HL-60 (cell line): ENCODE results near the gene ANKRD39.

Experiments
- DNase-seq, 2 experiments: peaks; one replicate each; pipeline ENCODE4 v3.0.0-alpha.2; 2010 to 2020; ENCODE audit warnings: low read depth in 1 of 2, low spot score in 1 of 2
- H3K27ac ChIP-seq: fragments of 250-450 bp; sonication (Bioruptor Pico); replicated peaks from 2 replicates; pipeline ENCODE4 v1.5.1; 2020; ENCODE audit warnings: mild to moderate bottlenecking, moderate library complexity
- H3K27me3 ChIP-seq: fragments of 250-450 bp; sonication (Bioruptor Pico); 2 replicates; pipeline ENCODE4 v1.5.1; 2021; ENCODE audit warnings: mild to moderate bottlenecking, moderate library complexity; ENCODE audit not compliant: insufficient read depth, poor library complexity, severe bottlenecking
- H3K4me3 ChIP-seq: replicated peaks from 2 replicates; pipeline ENCODE4 v1.5.1; 2011; ENCODE audit warnings: mild to moderate bottlenecking, control low read depth, low read length; ENCODE audit not compliant: insufficient read depth
- GABPA ChIP-seq: IDR thresholded peaks from 2 replicates; pipeline ENCODE4 v1.6.1; 2012; ENCODE audit warnings: low read depth
- POLR2AphosphoS5 ChIP-seq: IDR thresholded peaks from 2 replicates; pipeline ENCODE4 v1.6.1; 2012; ENCODE audit warnings: low read depth
- SPI1 ChIP-seq: IDR thresholded peaks from 2 replicates; pipeline ENCODE4 v1.6.1; 2012; ENCODE audit warnings: low read depth, mild to moderate bottlenecking, borderline replicate concordance
- TF ChIP-seq, protein P1 (sequence below): IDR thresholded peaks from 2 replicates; pipeline ENCODE4 v1.6.1; 2012; ENCODE audit warnings: low read depth; ENCODE audit not compliant: insufficient replicate concordance
- TF ChIP-seq, protein P2 (sequence below): IDR thresholded peaks from one replicate; pipeline ENCODE4 v1.5.1; 2011; ENCODE audit warnings: low read length, control low read depth, inconsistent platforms; ENCODE audit not compliant: insufficient read depth

ANKRD39 gene

DNA sequence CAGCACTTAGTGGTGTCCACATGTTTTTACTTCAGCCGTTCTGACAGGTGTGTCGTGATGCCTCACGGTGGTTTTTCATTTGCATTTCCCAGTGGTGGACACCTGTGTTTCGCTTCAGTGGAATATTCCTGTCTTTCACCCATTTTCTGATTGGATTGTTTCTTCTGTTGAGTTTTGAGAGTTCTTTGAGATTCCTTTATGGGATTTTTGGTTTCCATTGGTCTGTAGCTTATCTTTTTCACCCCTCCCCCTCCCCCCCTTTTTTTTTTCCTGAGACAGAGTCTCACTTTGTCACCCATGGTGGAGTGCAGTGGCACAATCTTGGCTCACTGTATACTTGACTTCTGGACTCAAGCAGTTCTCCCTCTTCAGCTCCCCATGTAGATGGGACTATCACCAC is 22.0 kb downstream of the ANKRD39 start:
- no peak overlapping the region for H3K27ac ChIP-seq
- no peaks in the 10 kb centered on the region for H3K27me3 ChIP-seq
- no peak for TF ChIP-seq GABPA
- no peak for TF ChIP-seq POLR2AphosphoS5
- TF ChIP-seq SPI1, result no peak
- TF ChIP-seq, protein P1, sequence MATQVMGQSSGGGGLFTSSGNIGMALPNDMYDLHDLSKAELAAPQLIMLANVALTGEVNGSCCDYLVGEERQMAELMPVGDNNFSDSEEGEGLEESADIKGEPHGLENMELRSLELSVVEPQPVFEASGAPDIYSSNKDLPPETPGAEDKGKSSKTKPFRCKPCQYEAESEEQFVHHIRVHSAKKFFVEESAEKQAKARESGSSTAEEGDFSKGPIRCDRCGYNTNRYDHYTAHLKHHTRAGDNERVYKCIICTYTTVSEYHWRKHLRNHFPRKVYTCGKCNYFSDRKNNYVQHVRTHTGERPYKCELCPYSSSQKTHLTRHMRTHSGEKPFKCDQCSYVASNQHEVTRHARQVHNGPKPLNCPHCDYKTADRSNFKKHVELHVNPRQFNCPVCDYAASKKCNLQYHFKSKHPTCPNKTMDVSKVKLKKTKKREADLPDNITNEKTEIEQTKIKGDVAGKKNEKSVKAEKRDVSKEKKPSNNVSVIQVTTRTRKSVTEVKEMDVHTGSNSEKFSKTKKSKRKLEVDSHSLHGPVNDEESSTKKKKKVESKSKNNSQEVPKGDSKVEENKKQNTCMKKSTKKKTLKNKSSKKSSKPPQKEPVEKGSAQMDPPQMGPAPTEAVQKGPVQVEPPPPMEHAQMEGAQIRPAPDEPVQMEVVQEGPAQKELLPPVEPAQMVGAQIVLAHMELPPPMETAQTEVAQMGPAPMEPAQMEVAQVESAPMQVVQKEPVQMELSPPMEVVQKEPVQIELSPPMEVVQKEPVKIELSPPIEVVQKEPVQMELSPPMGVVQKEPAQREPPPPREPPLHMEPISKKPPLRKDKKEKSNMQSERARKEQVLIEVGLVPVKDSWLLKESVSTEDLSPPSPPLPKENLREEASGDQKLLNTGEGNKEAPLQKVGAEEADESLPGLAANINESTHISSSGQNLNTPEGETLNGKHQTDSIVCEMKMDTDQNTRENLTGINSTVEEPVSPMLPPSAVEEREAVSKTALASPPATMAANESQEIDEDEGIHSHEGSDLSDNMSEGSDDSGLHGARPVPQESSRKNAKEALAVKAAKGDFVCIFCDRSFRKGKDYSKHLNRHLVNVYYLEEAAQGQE, result no peak
- TF ChIP-seq, protein P2, sequence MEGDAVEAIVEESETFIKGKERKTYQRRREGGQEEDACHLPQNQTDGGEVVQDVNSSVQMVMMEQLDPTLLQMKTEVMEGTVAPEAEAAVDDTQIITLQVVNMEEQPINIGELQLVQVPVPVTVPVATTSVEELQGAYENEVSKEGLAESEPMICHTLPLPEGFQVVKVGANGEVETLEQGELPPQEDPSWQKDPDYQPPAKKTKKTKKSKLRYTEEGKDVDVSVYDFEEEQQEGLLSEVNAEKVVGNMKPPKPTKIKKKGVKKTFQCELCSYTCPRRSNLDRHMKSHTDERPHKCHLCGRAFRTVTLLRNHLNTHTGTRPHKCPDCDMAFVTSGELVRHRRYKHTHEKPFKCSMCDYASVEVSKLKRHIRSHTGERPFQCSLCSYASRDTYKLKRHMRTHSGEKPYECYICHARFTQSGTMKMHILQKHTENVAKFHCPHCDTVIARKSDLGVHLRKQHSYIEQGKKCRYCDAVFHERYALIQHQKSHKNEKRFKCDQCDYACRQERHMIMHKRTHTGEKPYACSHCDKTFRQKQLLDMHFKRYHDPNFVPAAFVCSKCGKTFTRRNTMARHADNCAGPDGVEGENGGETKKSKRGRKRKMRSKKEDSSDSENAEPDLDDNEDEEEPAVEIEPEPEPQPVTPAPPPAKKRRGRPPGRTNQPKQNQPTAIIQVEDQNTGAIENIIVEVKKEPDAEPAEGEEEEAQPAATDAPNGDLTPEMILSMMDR, result no peak
- no peak for DNase-seq
- H3K4me3 ChIP-seq, result no peak overlapping the region

DNA sequence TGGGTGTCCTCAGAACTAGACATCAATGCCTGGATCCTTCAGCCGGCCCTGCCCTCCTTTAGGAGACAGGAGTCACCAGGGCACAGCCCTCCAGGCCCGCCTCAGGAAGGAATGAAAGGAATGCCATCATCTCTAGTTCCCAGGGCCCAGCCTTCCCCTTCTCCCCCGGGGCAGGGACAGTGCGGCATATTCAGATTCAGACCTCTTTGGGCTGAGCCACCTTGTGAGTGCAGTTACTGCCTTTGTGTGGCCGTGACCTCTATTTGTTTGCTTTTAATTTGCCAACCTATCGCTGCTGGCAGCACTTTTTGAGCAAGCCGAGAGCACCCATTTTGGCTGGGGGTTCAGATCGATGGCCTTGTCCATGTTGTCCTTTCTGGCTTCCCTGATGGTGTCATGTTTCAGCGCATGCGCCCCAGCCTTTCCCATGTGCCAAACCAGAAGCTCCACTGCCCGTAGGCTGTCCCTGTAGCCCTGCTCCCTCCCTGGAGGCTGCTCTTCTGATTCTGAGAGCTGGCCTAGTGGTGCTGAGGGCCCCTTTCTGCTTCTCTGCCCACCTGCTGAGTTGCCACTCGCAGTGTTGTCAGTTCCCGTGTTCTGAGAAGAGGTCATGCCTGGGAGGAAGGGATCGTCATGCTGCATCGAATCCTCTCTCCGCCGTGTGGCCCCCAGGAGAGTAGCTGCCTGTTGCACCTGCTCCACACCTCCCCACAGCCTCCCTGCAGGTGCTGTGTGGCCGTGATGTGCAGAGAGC is 24.9 kb downstream of the ANKRD39 start:
- H3K4me3 ChIP-seq, result no peak overlapping the region
- no peak overlapping the region for H3K27ac ChIP-seq
- H3K27me3 ChIP-seq, result no peaks in the 10 kb centered on the region
- TF ChIP-seq GABPA, result no peak
- no peak for TF ChIP-seq SPI1
- TF ChIP-seq, protein P1, result no peak
- TF ChIP-seq POLR2AphosphoS5, result no peak
- TF ChIP-seq, protein P2, result no peak
- no peak for DNase-seq

DNA sequence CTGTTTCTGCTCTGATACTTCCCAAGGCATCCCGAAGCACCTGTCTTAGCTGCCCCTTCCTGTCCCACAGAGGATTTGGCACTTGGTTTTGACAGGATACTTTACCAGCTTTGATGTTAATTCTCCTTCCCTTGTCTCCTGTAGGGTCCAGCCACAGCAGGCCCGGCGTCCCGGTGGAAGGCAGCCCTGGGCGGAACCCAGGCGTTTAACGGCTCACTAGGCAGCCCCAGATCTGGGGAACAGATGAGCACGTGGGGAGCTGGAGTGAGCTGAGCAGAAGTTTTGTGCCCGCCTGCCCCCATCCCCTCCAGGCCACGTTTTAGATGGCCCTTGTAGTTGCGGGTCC is 25.4 kb downstream of the ANKRD39 start:
- TF ChIP-seq, protein P1, result no peak
- TF ChIP-seq, protein P2, result no peak
- TF ChIP-seq GABPA, result no peak
- TF ChIP-seq POLR2AphosphoS5, result no peak
- TF ChIP-seq SPI1, result no peak
- H3K27me3 ChIP-seq, result no peaks in the 10 kb centered on the region
- H3K4me3 ChIP-seq, result no peak overlapping the region
- no peak overlapping the region for H3K27ac ChIP-seq
- no peak for DNase-seq
